Right lobe of liver (tissue), 4 donors: Measurements from ENCODE around the gene PCDHA1.

Experiments used
- POLR2A ChIP-seq: fragments of 450-650 bp; IDR thresholded peaks from one replicate; pipeline ENCODE4 v1.6.1; 2017; ENCODE audit warnings: antibody characterized with exemption, mild to moderate bottlenecking
- TF ChIP-seq, protein P1 (sequence below), 4 donors: fragments of 200-600 bp in 3 of 4; fragments of 450-650 bp in 1 of 4; IDR thresholded peaks; one replicate each; pipeline versions ENCODE4 v1.5.1 to v1.8.0; 2016 to 2022; ENCODE audit warnings: antibody characterized with exemption in 4 of 4, mild to moderate bottlenecking in 2 of 4
- donor health status: DM: no; HTN: no; CAD: no.
- donor health status: DM: no; HTN: no; CAD: no.
- donor health status: DM: no; HTN: yes; CAD: no.

DNA sequence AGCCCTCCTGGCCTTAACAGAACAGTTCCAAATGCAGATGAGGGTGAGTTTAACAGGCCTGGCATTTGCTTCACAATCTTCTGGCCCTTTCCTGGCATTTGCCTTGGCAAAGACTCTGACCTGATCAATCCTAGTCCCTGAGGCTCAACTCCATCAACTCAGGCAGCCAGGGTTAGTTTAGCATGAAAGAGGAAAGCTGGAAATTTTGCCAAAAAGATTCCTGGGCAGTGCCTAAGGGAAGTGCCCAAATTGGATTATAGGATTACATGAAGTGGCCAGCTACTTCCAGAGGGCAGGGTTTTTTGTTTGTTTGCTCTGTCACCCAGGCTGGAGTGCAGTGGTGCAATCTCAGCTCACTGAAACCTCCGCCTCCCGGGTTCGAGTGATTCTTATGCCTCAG, 217.1 kb downstream of the PCDHA1 start:
- TF ChIP-seq, protein P1, sequence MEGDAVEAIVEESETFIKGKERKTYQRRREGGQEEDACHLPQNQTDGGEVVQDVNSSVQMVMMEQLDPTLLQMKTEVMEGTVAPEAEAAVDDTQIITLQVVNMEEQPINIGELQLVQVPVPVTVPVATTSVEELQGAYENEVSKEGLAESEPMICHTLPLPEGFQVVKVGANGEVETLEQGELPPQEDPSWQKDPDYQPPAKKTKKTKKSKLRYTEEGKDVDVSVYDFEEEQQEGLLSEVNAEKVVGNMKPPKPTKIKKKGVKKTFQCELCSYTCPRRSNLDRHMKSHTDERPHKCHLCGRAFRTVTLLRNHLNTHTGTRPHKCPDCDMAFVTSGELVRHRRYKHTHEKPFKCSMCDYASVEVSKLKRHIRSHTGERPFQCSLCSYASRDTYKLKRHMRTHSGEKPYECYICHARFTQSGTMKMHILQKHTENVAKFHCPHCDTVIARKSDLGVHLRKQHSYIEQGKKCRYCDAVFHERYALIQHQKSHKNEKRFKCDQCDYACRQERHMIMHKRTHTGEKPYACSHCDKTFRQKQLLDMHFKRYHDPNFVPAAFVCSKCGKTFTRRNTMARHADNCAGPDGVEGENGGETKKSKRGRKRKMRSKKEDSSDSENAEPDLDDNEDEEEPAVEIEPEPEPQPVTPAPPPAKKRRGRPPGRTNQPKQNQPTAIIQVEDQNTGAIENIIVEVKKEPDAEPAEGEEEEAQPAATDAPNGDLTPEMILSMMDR (IDR thresholded peaks at IDR 0.05), result no peak
- no peak for TF ChIP-seq POLR2A
